Renal cortex interstitium (tissue), 11 donors: ENCODE results near the gene PPIF. TPM values are rescaled to one million over a fixed set of nuclear protein-coding genes. Genes with fewer than 3 reads are reported as not detected.
A peak's percentile ranks its signal among the peaks of the same experiment; 100 is the strongest.

Experiments
- DNase-seq, 11 donors: peaks; one replicate each; pipeline ENCODE4 v3.0.0-alpha.2; 2013; ENCODE audit warnings: low read depth in 9 of 11, low spot score in 4 of 11; ENCODE audit errors: extremely low read depth in 1 of 11
- polyA plus RNA-seq, 3 donors: library from polyadenylated mRNA; unstranded; fragments of 120-200 nt; gene quantifications; one replicate each; pipeline ENCODE4 v1.2.1, GENCODE V29; 2013; ENCODE audit not compliant: insufficient read length in 3 of 3

Gene PPIF
- polyA plus RNA-seq, 3 donors: 56.9 to 71.6 (median 66.1) TPM

GRCh38 chr10:79354141-79354540, 6.9 kb downstream of the PPIF start:
- no peak for DNase-seq

GRCh38 chr10:79354615-79355014, 7.3 kb downstream of the PPIF start:
- DNase-seq: no peak

GRCh38 chr10:79355420-79356017, 8.2 kb downstream of the PPIF start:
- no peak for DNase-seq

- no peak for DNase-seq
These were observed 8.8 kb downstream of the PPIF start for GRCh38 chr10:79356104-79356503.

GRCh38 chr10:79357180-79357579, 9.9 kb downstream of the PPIF start:
- DNase-seq: no peak

- DNase-seq: no peak
These were observed 11.5 kb downstream of the PPIF start for GRCh38 chr10:79358811-79359210.

- DNase-seq: no peak
These were observed 12.7 kb downstream of the PPIF start for GRCh38 chr10:79359816-79360498.

GRCh38 chr10:79360499-79361342, 13.5 kb downstream of the PPIF start:
- no peak for DNase-seq

GRCh38 chr10:79361726-79362397, 14.6 kb downstream of the PPIF start:
- no peak for DNase-seq

GRCh38 chr10:79367426-79368189, 20.3 kb downstream of the PPIF start:
- no peak for DNase-seq

- no peak for DNase-seq
These were observed 25.6 kb downstream of the PPIF start for GRCh38 chr10:79372871-79373270.

- DNase-seq: peak; percentile 43 to 71 (median 60)
These were observed 27.3 kb downstream of the PPIF start for GRCh38 chr10:79374312-79375191.

GRCh38 chr10:79375321-79376077, 28.2 kb downstream of the PPIF start:
- DNase-seq: no peak

GRCh38 chr10:79376078-79376628, 28.9 kb downstream of the PPIF start:
- DNase-seq: no peak

GRCh38 chr10:79376751-79377556, 29.7 kb downstream of the PPIF start:
- DNase-seq: no peak
